Karpas-422 (cell line): Measurements from ENCODE around the gene NHP2. TPM values are rescaled to one million over a fixed set of nuclear protein-coding genes. Genes with fewer than 3 reads are reported as not detected.

Experiments
- DNase-seq: peaks from one replicate; pipeline ENCODE4 v3.0.0-alpha.2; 2015
- H2AFZ ChIP-seq: fragments of 200-600 bp; sonication (generic); 2 replicates; pipeline ENCODE4 v1.6.1; 2014; ENCODE audit warnings: antibody characterized with exemption, low read length, mixed read lengths
- H3K27ac ChIP-seq: fragments of 200-600 bp; sonication (generic); 2 replicates; pipeline ENCODE4 v1.5.1; 2014; ENCODE audit warnings: mild to moderate bottlenecking, low read length, moderate library complexity
- H3K27me3 ChIP-seq: fragments of 200-600 bp; sonication (generic); 2 replicates; pipeline ENCODE4 v1.6.1; 2014; ENCODE audit warnings: low read length, mixed read lengths
- H3K36me3 ChIP-seq: fragments of 200-600 bp; sonication (generic); 2 replicates; pipeline ENCODE4 v1.6.1; 2014; ENCODE audit warnings: low read length, mixed read lengths; ENCODE audit not compliant: insufficient read depth
- H3K4me1 ChIP-seq: fragments of 200-600 bp; sonication (generic); 2 replicates; pipeline ENCODE4 v1.6.1; 2014; ENCODE audit warnings: mild to moderate bottlenecking, low read length, mixed read lengths
- H3K4me2 ChIP-seq: fragments of 200-600 bp; sonication (generic); 2 replicates; pipeline ENCODE4 v1.6.1; 2014; ENCODE audit warnings: low read length, low read depth, mild to moderate bottlenecking; ENCODE audit not compliant: poor library complexity, severe bottlenecking
- H3K4me3 ChIP-seq: fragments of 200-600 bp; sonication (generic); 2 replicates; pipeline ENCODE4 v1.5.1; 2014; ENCODE audit warnings: mild to moderate bottlenecking, antibody characterized with exemption, low read length, mixed read lengths
- H3K79me2 ChIP-seq: fragments of 200-600 bp; sonication (generic); 2 replicates; pipeline ENCODE4 v1.6.1; 2014; ENCODE audit warnings: mild to moderate bottlenecking, low read length, mixed read lengths
- H3K9ac ChIP-seq: fragments of 200-600 bp; sonication (generic); 2 replicates; pipeline ENCODE4 v1.6.0; 2014; ENCODE audit warnings: low read length
- H3K9me2 ChIP-seq: fragments of 200-600 bp; sonication (generic), shearing (Covaris generic); replicated peaks from 2 replicates; pipeline ENCODE4 v1.6.0; 2014; ENCODE audit warnings: mild to moderate bottlenecking, low read length, moderate library complexity; ENCODE audit not compliant: insufficient read depth
- H3K9me3 ChIP-seq: fragments of 300-700, 200-600 bp; sonication (generic); 2 replicates; pipeline ENCODE4 v1.6.1; 2014; ENCODE audit warnings: low read length, mixed read lengths
- H4K20me1 ChIP-seq: fragments of 200-600 bp; sonication (generic); 2 replicates; pipeline ENCODE4 v1.6.1; 2014; ENCODE audit warnings: mild to moderate bottlenecking, antibody characterized with exemption, low read length, low read depth; ENCODE audit not compliant: insufficient read depth
- total RNA-seq: library from RNA; depleted of rRNA; stranded (reverse); fragments of >200 nt; shearing (Covaris generic); gene quantifications from 2 replicates; pipeline ENCODE4 v1.2.3, GENCODE V29; 2014; ENCODE audit warnings: low replicate concordance

NHP2 gene
- total RNA-seq, 1 experiment from 2014 or later: 264 TPM

- Histone ChIP-seq H4K20me1 (no peaks in the 10 kb centered on the region), H3K27ac (no peak overlapping the region), H3K36me3 (no peaks in the 10 kb centered on the region), H3K9ac (no peak overlapping the region), H3K9me3 (no peaks in the 10 kb centered on the region), H3K27me3 (no peaks in the 10 kb centered on the region), H3K9me2 (no peaks in the 10 kb centered on the region), H3K79me2 (no peaks in the 10 kb centered on the region), H3K4me1 (0 out of 2 replicates have a peak, but pooled peaks cover 3% of the 10 kb centered on the region), H2AFZ (no peak overlapping the region), H3K4me3 (no peak overlapping the region), H3K4me2 (no peak overlapping the region)
- no peak for DNase-seq
Measured at GRCh38 chr5:178196281-178196812, 42.7 kb upstream of the NHP2 start.

- Histone ChIP-seq H3K9me3 (no peaks in the 10 kb centered on the region), H3K9me2 (no peaks in the 10 kb centered on the region), H3K36me3 (no peaks in the 10 kb centered on the region), H3K4me2 (no peak overlapping the region), H3K9ac (no peak overlapping the region), H3K27me3 (no peaks in the 10 kb centered on the region), H4K20me1 (no peaks in the 10 kb centered on the region), H3K4me3 (no peak overlapping the region), H2AFZ (no peak overlapping the region), H3K4me1 (0 out of 2 replicates have a peak, but pooled peaks cover 3% of the 10 kb centered on the region), H3K79me2 (no peaks in the 10 kb centered on the region), H3K27ac (no peak overlapping the region)
- DNase-seq: no peak
Measured at GRCh38 chr5:178194026-178194425, 40.3 kb upstream of the NHP2 start.

- DNase-seq: no peak
- Histone ChIP-seq H3K4me2 (no peak overlapping the region), H3K27ac (no peak overlapping the region), H3K9ac (no peak overlapping the region), H3K9me2 (no peaks in the 10 kb centered on the region), H3K36me3 (no peaks in the 10 kb centered on the region), H3K9me3 (no peaks in the 10 kb centered on the region), H2AFZ (no peak overlapping the region), H3K27me3 (no peaks in the 10 kb centered on the region), H3K4me1 (0 out of 2 replicates have a peak, but pooled peaks cover 3% of the 10 kb centered on the region), H3K79me2 (no peaks in the 10 kb centered on the region), H3K4me3 (no peak overlapping the region), H4K20me1 (no peaks in the 10 kb centered on the region)
Measured at GRCh38 chr5:178193251-178193809, 39.6 kb upstream of the NHP2 start.

- Histone ChIP-seq H3K36me3 (no peaks in the 10 kb centered on the region), H3K27me3 (no peaks in the 10 kb centered on the region), H4K20me1 (no peaks in the 10 kb centered on the region), H3K4me1 (0 out of 2 replicates have a peak, but pooled peaks cover 3% of the 10 kb centered on the region), H3K9me3 (no peaks in the 10 kb centered on the region), H3K27ac (no peak overlapping the region), H3K4me3 (no peak overlapping the region), H3K4me2 (no peak overlapping the region), H3K9ac (no peak overlapping the region), H3K79me2 (no peaks in the 10 kb centered on the region), H3K9me2 (no peaks in the 10 kb centered on the region), H2AFZ (no peak overlapping the region)
- DNase-seq: no peak
Measured at GRCh38 chr5:178192787-178193186, 39.1 kb upstream of the NHP2 start.

GRCh38 chr5:178192244-178192643 lies 38.6 kb upstream of the NHP2 start:
- DNase-seq: no peak
- Histone ChIP-seq H3K27me3 (no peaks in the 10 kb centered on the region), H3K4me3 (no peak overlapping the region), H3K27ac (no peak overlapping the region), H3K9me3 (no peaks in the 10 kb centered on the region), H2AFZ (no peak overlapping the region), H3K36me3 (no peaks in the 10 kb centered on the region), H3K9ac (no peak overlapping the region), H3K4me1 (0 out of 2 replicates have a peak, but pooled peaks cover 3% of the 10 kb centered on the region), H3K4me2 (no peak overlapping the region), H3K79me2 (no peaks in the 10 kb centered on the region), H3K9me2 (no peaks in the 10 kb centered on the region), H4K20me1 (no peaks in the 10 kb centered on the region)

GRCh38 chr5:178191661-178192060 lies 38.0 kb upstream of the NHP2 start:
- Histone ChIP-seq H3K4me1 (0 out of 2 replicates have a peak, but pooled peaks cover 3% of the 10 kb centered on the region), H4K20me1 (no peaks in the 10 kb centered on the region), H3K9me3 (no peaks in the 10 kb centered on the region), H3K4me3 (no peak overlapping the region), H2AFZ (no peak overlapping the region), H3K4me2 (no peak overlapping the region), H3K36me3 (no peaks in the 10 kb centered on the region), H3K79me2 (no peaks in the 10 kb centered on the region), H3K9me2 (no peaks in the 10 kb centered on the region), H3K27me3 (no peaks in the 10 kb centered on the region), H3K27ac (no peak overlapping the region), H3K9ac (no peak overlapping the region)
- no peak for DNase-seq

- Histone ChIP-seq H3K9me2 (no peaks in the 10 kb centered on the region), H3K9me3 (no peaks in the 10 kb centered on the region), H3K9ac (no peak overlapping the region), H3K79me2 (no peaks in the 10 kb centered on the region), H3K4me3 (no peak overlapping the region), H3K4me1 (0 out of 2 replicates have a peak, but pooled peaks cover 3% of the 10 kb centered on the region), H3K27me3 (no peaks in the 10 kb centered on the region), H3K27ac (no peak overlapping the region), H4K20me1 (no peaks in the 10 kb centered on the region), H3K4me2 (no peak overlapping the region), H2AFZ (no peak overlapping the region), H3K36me3 (no peaks in the 10 kb centered on the region)
- DNase-seq: no peak
Measured at GRCh38 chr5:178189433-178189832, 35.7 kb upstream of the NHP2 start.

- no peaks in the 10 kb centered on the region for H3K4me1 ChIP-seq
- H3K4me2 ChIP-seq: no peak within 1 kb of the TSS
- H2AFZ ChIP-seq: no peak within 1 kb of the TSS
- H3K9ac ChIP-seq: no peak within 1 kb of the TSS
- H3K27me3 ChIP-seq: no peaks in the 10 kb centered on the region
- no peak within 1 kb of the TSS for H3K27ac ChIP-seq
- H3K4me3 ChIP-seq: no peak within 1 kb of the TSS
- no peaks in the 10 kb centered on the region for H4K20me1 ChIP-seq
- H3K36me3 ChIP-seq: no peaks in the 10 kb centered on the region
- DNase-seq: no peak
- H3K79me2 ChIP-seq: no peaks in the 10 kb centered on the region
- no peaks in the 10 kb centered on the region for H3K9me2 ChIP-seq
- H3K9me3 ChIP-seq: no peaks in the 10 kb centered on the region
Measured at GRCh38 chr5:178187014-178187413, 33.3 kb upstream of the NHP2 start, which contains the start of gene GMCL2. Gene GMCL2 (minus strand): TSS chr5:178187371. CDS start chr5:178187299, 72 bp downstream.
